Measurements from ENCODE around the gene PRSS38.
A peak's percentile ranks its signal among the peaks of the same experiment; 100 is the strongest.
"Not testable (repeated sequence)": the region's sequence is repeated elsewhere in the genome, so short reads cannot be mapped to it uniquely, and the experiment has no call there.

PRSS38 gene

DNA sequence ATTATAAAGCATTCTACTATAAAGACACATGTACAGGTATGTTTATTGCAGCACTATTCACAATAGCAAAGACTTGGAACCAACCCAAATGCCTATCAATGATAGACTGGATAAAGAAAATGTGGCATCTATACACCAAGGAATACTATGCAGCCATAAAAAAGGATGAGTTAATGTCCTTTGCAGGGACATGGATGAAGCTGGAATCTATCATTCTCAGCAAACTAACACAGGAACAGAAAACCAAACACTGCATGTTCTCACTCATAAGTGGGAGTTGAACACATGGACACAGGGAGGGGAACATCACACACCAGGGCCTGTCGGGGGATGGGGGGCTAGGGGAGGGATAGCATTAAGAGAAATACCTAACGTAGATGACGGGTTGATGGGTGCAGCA lies 62.3 kb downstream of the PRSS38 start:
- H3K4me3 ChIP-seq (ENCODE audit: low read length); DNase-seq (ENCODE audit: low read depth, low spot score): not testable (repeated sequence)

DNA sequence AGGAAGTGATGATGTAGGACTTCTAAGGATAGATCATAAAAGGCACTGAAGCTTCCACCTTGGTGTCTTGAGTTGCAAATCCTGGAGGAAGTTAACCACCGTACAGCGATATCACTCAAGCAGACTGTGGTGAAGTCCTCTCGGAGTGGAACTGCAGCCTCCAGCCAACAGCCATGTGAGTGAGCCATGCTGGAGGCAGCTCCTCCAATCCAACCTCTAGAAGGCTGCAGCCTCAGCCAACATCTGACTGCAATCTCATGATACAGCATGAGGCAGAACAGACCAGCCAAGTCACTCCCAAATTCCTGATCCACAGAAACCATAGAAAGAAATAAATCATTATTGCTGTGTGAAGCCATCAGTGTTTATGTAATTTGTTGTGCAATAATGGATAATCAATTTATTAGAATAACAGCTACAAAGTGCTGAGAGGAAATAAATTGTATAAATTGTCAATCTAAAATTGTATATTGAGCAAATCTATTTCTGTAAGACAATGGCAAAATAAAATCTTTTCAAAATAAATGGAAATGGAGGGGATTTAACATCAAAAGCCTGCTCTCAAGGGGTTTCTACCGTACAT lies 65.0 kb downstream of the PRSS38 start:
- H3K4me3 ChIP-seq (ENCODE audit: low read length), result no peak overlapping the region
- DNase-seq (ENCODE audit: low read depth, low spot score), result no peak

DNA sequence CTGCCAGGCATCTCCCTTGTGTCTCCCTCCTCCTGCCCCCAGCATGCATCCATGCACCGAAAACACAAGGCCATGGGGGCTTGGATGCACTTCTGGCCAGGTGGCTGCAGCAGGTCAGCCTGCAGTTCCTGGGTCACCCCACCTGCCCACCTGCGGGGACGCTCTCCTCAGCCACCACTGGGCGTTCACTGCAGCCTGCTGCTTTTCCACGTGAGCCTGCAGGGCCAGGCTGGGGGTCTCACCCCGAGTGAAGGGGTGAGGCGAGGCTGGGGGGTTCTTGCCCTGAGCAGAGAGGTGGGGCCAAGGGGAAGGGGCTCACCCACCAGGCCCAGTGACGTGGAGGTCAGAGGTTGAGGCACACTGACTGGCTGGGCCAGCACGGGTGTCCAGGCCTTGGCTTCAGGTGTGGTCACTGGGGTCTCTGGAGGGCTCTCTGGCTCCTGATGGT lies 67.6 kb downstream of the PRSS38 start:
- no peak overlapping the region for H3K4me3 ChIP-seq (ENCODE audit: low read length)

DNA sequence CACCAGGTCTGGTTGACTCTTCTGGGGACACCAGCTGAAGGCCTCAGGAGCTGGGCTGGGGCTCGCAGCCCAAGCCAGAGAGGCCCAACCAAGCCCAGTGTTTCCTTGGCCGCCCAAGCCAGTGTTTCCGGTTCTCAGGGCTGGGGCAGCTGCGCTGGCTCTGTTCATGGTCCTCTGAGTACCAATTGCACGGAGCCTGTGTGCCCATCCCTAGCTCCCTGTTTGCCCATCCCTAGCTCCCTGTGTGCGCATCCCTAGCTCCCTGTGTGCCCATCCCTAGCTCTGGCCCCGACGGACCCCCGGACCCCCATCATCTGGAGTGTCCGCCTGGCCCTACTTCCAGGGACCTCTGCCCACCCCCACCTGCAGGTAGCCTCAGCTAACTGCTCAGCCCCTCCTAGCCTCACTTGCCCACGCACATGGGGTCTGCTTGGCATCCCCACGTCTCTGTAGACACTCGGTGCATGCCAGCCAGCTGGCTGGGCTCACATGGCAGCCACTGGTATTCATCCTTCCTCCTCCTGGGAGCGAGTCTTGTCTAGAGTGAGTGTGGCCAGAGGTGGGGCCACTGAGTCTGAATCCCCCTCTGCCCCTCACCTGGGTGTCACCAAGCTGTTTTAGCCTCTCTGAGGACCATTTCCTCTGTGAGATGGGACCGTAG lies 68.3 kb downstream of the PRSS38 start:
- no peak for DNase-seq (ENCODE audit: low read depth, low spot score)
- H3K4me3 ChIP-seq (ENCODE audit: low read length), result no peak overlapping the region

More for the DNA sequence above, 67.6 kb downstream of the PRSS38 start:
- DNase-seq (ENCODE audit: low read depth, low spot score), result no peak

DNA sequence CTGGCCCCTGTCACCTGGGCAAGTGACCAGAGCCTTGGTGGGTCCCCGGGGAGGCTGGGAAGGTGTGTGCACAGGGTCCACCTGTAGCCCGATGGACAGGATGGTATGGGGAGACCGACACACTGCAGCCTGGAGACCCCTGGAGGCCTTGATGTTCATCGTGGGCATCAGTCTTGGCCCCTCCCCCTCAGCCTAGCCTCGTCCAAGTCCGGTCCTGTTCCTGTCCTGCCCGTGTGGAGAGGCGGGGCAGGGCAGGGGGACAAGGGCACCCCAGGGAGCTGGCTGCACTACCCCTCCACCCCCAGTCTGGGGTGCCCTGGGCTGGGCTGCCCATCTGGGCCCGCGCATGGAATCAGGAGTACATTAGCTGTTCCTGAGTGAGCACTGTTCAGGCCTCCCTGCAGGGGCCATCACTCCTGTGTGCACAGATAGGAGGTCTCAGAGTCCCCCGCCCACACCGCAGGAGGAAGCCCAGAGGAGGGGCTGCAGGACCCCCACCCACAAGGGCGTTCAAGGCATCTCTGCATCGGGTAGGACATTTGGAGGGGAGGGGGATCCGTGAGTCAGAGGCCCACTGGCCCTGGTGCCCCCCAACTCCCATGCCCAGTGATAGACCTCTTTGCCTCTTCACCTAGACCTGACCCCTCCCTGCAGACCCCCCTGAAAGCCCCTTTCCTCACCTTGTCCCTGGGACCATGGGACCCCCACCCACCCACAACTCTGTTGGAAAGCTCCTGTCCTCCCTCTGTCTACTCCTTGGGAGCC lies 69.1 kb downstream of the PRSS38 start:
- H3K4me3 ChIP-seq (ENCODE audit: low read length), result no peak overlapping the region
- DNase-seq (ENCODE audit: low read depth, low spot score), result no peak

DNA sequence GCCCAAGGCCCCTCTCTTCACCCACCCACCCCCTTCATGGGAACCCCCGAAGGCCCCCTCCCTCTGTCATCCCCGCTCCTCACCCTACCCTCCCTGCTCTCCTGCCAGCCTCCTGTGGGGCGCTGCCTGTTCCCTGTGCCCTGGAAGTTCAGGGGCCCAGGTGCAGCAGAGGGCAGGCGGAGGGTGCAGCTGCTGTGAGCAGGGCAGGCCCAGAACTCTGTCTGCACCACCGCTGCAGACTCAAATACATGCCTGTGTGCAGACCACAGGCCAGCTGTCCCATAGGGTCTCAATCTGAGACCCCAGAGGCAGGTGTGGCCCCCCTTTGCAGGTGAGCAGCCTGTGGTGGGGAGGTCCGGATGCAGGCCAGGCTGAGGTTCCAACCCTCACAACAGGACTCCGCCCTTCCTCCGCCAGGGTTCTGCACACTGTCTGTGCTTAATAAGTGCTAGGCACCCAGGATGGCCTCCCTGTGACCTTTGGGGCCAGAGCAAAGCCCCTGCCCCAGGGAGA lies 69.7 kb downstream of the PRSS38 start:
- peak; percentile 70 for DNase-seq (ENCODE audit: low read depth, low spot score)
- no peak overlapping the region for H3K4me3 ChIP-seq (ENCODE audit: low read length)

DNA sequence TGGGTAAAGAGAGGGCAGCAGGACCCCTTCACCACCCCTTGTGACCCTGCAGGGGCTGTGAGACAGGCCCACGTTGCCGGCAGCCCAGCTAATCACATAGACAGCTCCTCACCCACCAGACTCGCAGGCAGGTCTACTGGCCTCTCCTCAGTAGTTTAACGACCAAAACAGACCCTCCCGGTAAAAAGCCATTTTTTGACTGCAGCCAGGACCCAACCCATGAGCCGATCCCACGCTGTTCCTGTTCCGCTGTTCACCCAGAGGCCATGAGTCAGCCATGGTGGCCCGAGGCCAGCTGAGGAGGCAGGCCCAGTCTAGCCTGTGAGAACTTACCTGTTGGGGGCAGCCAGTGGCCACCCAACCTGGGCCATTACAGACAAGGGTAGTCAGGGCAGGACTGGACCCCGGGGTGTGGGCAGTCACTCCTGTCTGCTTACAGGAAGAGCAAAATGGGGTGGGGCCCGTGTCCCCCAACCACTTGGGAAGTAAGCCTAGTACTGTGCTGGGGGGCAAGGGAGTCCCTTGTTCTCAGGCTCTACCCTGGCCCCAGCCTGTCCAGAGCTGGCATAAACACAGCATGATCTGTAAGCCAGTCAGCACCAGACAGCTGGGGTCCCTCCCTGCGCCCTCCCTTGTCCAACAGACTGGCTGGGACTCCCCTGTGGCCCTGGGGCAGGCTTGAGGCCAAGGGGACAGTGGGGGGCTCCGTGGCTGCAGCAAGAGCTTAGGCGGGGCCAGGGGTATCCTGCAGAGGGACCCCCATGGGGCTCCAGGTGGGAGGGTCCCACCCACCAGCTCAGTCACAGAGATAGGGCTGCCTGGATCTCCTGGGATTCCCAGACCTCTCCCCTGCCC lies 70.4 kb downstream of the PRSS38 start:
- DNase-seq (ENCODE audit: low read depth, low spot score), result no peak

DNA sequence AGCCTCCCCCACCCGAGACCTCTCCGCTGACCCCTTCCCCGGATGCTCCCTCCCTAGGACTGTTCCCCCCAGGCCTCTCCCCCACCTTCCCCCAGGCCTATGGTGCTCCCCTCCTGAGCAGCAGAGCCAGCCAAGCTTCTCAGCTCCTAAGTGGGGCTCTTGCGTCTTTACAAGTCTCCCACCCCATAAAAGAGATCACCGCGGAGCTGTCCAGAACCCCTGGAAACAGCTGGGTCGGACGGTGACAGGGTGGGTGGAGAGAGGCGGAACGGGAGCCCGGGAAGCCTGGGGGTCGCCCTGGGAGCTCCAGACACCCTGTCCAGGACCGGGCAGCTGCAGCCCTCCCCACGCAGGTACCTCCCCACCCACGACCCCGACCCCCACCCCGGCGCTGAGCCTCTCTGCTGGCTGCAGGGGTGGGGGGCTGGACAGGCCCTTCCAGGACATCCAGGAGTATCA lies 71.1 kb downstream of the PRSS38 start:
- H3K4me3 ChIP-seq (ENCODE audit: low read length), result no peak overlapping the region
- DNase-seq (ENCODE audit: low read depth, low spot score), result no peak

More for the DNA sequence above, 70.4 kb downstream of the PRSS38 start:
- no peak overlapping the region for H3K4me3 ChIP-seq (ENCODE audit: low read length)

DNA sequence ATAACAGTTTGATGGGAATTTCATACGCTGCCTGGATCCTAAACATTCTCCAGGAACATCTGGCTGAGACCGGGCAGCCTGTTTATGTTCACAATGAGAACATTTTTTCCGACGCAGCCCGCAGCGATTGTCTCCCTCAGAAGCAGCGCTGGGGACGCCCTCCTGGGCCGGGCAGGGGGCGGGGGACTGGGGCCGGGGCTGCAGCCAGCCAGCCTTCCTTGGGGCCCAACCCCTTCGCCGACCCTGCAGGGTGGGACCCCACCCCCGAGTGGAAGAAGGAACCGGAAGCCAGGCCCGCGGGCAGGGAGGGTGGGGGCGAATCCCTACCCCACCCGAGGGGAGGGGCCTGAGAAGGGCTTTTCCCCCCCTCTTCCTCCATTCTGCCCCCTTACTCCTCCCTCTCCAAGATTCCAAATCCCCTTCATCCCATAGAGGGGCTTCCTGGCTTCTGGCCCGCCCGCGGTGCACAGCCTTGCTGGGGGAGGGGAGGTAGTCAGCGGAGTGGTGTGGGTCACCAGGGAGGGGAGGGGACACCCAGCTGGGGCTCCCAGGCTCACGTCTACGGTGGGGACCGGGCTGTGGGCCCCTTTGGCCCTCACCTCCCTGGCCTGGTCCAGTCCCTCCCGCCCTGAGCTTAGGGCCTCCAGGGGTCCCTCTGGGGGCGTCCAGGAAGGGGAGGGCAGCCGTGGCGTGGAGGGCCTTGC lies 71.7 kb downstream of the PRSS38 start:
- H3K4me3 ChIP-seq (ENCODE audit: low read length), result no peak overlapping the region

DNA sequence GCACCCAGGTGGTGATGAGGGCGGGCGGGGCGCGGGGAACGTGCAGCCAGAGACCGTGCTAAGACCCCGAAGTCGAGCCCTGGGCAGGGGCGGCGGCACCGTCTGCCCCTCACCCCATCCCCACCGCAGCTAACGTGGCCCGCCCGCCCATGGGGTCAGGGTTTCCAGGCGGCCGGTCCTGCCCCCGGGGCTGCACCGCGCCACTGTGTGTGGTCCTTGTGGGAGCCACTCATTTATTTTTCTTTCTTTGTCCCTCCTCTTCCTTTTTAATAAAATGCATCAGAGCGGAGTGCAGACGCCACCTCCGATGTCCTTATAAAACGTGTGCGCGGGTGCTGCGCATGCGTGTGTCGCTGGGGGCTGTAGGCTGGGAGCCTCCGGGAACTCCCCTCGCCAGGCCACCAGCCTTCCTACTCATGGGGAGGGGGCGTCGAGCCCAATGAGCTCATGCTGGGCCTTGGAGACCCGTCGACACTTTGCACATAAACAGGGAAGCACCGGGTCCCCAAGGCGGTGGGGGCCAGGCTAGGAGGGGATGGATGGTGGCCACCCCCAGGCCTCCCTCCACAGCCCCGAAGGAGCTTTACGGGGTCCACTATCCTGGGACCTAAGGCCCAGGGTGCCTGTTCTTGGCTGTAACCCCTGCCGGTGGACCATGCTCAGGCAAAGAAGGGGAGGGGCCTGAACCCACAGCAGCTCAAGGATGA lies 72.4 kb downstream of the PRSS38 start:
- DNase-seq (ENCODE audit: low read depth, low spot score), result no peak
- H3K4me3 ChIP-seq (ENCODE audit: low read length), result no peak overlapping the region

More for the DNA sequence above, 71.7 kb downstream of the PRSS38 start:
- no peak for DNase-seq (ENCODE audit: low read depth, low spot score)

DNA sequence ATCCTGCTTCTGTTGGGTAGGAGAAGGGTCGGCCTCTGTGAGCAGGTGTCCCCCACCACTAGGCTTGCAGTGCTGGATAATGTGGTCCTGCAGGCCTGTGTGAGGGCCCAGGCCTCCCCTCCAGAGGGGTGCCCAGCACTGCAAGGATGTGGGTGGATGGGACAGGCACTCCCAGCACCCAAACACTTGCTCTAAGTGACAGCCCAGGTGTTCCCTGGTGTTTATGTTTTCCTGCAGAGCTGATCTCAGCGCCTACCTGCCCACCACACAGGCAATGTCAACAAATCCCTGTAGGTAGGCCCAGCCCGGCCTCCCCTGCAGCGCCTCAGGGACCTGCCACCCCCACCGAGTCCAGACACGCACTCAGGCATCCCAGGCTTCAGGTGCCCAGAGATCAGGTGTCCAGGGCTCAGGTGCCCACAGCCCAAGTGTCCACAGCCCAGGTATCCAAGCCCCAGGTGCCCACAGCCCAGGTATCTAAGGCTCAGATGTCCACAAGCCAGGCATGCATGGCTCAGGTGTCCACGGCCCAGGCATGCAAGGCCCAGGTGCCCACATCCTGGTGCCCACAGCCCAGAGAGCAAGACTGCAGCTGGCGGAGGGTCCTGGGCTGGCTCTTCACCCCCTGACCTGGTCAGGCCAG lies 73.0 kb downstream of the PRSS38 start:
- no peak overlapping the region for H3K4me3 ChIP-seq (ENCODE audit: low read length)
- no peak for DNase-seq (ENCODE audit: low read depth, low spot score)

DNA sequence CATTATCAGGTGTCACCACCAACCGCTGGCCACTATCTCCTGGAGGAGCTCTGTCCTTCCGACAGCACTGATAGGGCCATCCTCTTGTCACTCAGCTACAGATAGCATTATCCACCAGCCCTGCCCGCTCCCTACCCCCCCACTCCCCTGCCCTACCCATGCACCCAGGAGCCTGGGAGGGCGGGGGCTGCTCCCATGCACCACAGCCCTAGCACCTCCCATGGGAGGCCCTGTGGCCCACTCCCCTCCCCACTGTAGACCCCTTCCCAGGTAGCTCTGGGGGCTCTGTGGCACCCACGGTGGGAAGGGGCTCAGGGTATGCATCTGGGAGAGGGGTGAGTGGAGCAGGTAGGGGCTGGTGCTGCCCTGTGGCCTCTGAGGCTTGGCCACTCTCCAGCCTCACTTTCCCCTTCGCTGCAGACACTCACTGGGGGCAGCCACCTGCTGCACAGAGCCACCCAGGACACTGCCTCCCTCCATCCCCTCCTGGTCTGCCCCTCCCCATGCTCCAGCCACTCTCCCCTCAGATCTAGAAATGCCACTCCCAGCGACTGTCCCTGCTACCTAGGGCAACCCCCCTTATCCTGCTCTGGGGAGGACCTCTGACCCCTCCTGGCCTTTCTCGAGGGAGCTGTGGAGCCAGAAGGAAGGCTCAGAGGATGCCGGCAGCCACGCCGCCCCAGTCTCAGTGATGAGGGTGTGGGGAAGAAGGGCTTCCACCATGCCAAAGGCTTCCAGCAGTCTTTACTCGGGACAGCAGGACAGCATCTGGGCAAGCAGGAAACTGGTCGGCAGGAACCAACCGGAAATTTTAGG lies 73.8 kb downstream of the PRSS38 start:
- no peak overlapping the region for H3K4me3 ChIP-seq (ENCODE audit: low read length)
- DNase-seq (ENCODE audit: low read depth, low spot score), result no peak

DNA sequence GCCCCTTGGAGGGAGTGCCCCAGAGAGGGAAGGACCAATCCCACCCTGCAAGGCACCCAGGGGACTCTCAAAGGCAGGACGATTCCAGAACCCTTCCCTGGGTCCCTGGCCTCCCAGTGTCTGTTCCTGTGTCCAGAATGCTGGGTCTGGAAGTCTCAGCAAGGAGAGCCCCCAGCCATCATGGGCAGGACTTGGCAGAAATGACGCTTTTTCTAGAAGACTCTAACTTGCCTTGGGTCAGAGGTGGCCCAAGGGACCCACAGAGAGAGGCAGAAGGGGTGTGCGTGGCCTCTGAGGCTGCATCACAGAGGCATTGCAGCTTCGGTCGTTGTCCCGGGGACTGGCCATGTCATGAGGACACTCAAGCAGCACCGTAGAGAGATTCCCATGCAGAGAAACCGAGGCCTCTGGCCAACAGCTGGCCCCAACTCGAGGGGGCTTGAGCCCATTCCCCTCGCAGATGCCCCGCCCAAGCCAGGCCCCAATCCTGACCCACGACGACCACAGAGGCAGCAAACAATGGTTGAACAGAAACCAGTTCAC lies 74.5 kb downstream of the PRSS38 start:
- DNase-seq (ENCODE audit: low read depth, low spot score), result no peak
- H3K4me3 ChIP-seq (ENCODE audit: low read length), result no peak overlapping the region

DNA sequence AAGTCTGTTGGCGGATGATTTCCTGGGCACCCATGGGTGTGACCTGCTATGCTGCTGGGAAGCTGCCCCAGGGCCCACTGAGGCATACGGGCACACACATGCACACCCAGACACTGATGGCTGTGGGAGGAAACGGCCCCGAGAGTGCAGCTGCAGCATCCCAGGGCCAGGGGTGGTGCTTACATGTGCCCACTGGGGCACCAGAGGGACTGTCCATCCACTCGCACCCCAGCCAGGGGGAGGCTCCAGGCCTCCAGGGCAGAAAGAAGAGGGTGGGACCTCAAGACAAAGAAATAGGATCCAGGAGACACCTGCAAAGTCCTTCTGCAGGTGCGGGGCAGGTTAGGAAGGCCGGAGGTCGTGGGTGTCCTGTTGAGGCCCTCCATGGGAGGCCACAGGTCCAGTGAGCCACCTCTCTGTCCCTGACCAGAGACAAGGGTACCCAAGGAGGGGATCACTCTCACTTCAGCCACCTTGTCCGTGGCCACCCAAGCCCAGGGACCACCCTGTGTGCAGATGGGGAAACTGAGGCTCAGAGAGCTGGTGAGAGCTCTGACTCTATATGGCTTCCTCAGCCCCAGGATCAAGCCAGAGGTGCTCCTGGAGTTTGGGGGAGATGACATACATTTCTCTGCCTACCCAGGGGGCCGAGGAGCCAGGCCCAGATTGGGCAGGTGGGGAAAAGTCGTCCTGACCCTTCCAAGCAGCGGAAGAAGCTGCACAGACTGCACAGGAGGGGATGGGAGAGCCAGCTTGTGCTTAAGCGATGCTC lies 75.2 kb downstream of the PRSS38 start:
- no peak for DNase-seq (ENCODE audit: low read depth, low spot score)
- H3K4me3 ChIP-seq (ENCODE audit: low read length), result no peak overlapping the region

DNA sequence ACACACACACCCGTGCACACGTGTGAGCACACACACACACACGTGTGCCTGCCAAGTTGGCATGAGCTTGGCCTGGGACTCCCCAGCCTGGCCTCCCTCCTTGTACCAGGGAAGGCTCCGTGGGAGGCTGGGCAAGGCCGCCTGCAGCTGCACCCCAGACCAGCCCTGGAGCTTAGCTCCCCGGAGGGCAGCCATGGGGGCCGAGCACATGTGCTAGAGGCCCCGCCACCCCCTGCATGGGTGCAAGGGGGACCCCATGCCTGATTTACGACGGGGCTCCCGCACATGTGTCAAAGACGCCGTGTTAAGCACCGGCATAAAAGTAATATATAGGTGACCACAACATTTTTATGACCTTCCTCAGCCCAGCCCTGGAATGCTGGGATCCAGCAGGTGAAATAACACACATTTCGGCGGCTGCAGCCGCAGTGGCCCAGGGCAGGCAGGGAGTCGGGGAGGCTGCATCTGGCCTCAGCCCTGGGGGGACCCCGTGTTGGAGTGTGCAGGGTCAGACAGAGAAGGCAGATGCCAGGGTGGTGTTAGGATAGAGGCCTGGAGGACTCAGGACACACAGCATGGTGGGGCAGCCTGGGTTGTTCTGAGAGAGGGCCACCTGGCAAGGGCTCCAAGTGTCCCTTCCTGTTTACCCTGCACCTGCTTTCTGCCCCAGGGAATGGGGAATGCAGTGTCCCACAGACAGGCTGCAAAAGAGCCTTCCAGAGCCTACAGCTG lies 75.9 kb downstream of the PRSS38 start:
- no peak overlapping the region for H3K4me3 ChIP-seq (ENCODE audit: low read length)
- DNase-seq (ENCODE audit: low read depth, low spot score), result no peak

All from Jurkat, Clone E6-1 (cell line).